SU-DHL-6 (cell line): ENCODE measurements around the gene BNC2.

Experiments
- EZH2phosphoT487 ChIP-seq: fragments of 200-600 bp; sonication (generic), shearing (Covaris generic); conservative IDR thresholded peaks from 2 replicates; pipeline ENCODE4 v1.6.1; 2018; ENCODE audit warnings: mild to moderate bottlenecking, antibody characterized with exemption, low read length, moderate library complexity, mixed read lengths
- TF ChIP-seq, protein P1 (sequence below): fragments of 200-600 bp; sonication (generic); IDR thresholded peaks from one replicate; pipeline ENCODE4 v1.5.1; 2017; ENCODE audit warnings: antibody characterized with exemption, mild to moderate bottlenecking, low read length, moderate library complexity; ENCODE audit not compliant: insufficient read depth, poor library complexity, severe bottlenecking

DNA sequence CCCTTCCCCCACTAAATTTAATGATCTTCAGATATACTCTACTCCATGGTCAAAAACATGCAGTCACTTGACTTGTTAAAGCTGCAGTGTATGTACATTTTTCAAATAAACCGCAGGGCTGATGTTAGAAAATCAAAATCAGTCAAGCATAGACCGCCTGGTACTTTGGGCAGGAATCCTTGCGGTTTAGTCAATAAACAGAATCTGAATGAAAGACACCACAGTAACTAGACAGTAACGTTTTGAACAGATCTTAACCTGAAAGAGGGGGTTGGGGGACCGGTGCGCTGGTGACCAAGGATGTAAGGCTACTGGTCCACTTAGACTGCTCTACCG lies 188.8 kb downstream of the BNC2 start:
- TF ChIP-seq, protein P1, sequence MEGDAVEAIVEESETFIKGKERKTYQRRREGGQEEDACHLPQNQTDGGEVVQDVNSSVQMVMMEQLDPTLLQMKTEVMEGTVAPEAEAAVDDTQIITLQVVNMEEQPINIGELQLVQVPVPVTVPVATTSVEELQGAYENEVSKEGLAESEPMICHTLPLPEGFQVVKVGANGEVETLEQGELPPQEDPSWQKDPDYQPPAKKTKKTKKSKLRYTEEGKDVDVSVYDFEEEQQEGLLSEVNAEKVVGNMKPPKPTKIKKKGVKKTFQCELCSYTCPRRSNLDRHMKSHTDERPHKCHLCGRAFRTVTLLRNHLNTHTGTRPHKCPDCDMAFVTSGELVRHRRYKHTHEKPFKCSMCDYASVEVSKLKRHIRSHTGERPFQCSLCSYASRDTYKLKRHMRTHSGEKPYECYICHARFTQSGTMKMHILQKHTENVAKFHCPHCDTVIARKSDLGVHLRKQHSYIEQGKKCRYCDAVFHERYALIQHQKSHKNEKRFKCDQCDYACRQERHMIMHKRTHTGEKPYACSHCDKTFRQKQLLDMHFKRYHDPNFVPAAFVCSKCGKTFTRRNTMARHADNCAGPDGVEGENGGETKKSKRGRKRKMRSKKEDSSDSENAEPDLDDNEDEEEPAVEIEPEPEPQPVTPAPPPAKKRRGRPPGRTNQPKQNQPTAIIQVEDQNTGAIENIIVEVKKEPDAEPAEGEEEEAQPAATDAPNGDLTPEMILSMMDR, result no peak
- no peak for TF ChIP-seq EZH2phosphoT487
